Measurements from ENCODE around the gene AKR1E2.

GRCh38 chr10:4883079-4883739, 57.2 kb downstream of the AKR1E2 start:
- TF ChIP-seq EZH2 (IDR thresholded peaks at IDR 0.05; ENCODE audit: insufficient read depth, poor library complexity, severe bottlenecking): no peak
- no peak for TF ChIP-seq EZH2phosphoT487 (IDR thresholded peaks at IDR 0.05; ENCODE audit: insufficient read depth, low read depth)

Measured in GM23248 (cell line).